Heart left ventricle (tissue), 13 donors: Measurements from ENCODE around the gene NECTIN2.

Source experiments
- CTCF ChIP-seq, 12 donors: fragments of 200-600 bp; sonication (generic) in 4 of 12; IDR thresholded peaks; one replicate each; pipeline versions ENCODE4 v1.5.0 to v1.8.0; 2018 to 2022; ENCODE audit warnings: antibody characterized with exemption in 12 of 12, mild to moderate bottlenecking in 5 of 12
- POLR2A ChIP-seq, 2 donors: fragments of 450-650 bp; IDR thresholded peaks; one replicate each; pipeline ENCODE4 v1.6.1; 2017; ENCODE audit warnings: antibody characterized with exemption in 2 of 2, mild to moderate bottlenecking in 2 of 2, moderate library complexity in 2 of 2
- donor health status: ischemic (EF 13 %, LVEDD 7.1; RV severe dilation, severe dysfunction).
- donor health status: DM: no; HTN: yes; CAD: no.
- donor health status: DM: no; HTN: no; CAD: no.
- donor health status: ischemic (EF 25% LVEDD 6.9; RV normal size, moderate dysfunction).
- donor health status: ischemic (EF 25% LVEDD 5.7; RV mildly dilated, moderate dysfunction).
- donor health status: ischemic (EF 35%, LVEDD 5.7; RV mildly dilated, moderate dysfunction).
- donor health status: nonischemic (EF 11% LVEDD 7.7; RV severe dilation, severe dysfunction).
- donor health status: DM: yes; HTN: yes; CAD: no.
- donor health status: PGD.
- donor health status: ischemic (EF 29% LVEDD 5.4; RV normal size, mild dysfunction).
- donor health status: nonischemic (EF 23%, LVEDD 6.1; RV moderate dilation, normal function).

- no peak for TF ChIP-seq CTCF (IDR thresholded peaks at IDR 0.05)
- TF ChIP-seq POLR2A (IDR thresholded peaks at IDR 0.05): no peak
Observed at GRCh38 chr19:44812142-44812718, 33.9 kb upstream of the NECTIN2 start.
